Osteoblast (primary cell): ENCODE results near the gene MINDY3. TPM values are rescaled to one million over a fixed set of nuclear protein-coding genes. Genes with fewer than 3 reads are reported as not detected.

Source experiments
- DNase-seq: peaks from one replicate; pipeline ENCODE4 v3.0.0; 2011; ENCODE audit warnings: low spot score, mixed read lengths; ENCODE audit not compliant: insufficient read length; ENCODE audit errors: missing footprints
- H2AFZ ChIP-seq: 2 replicates; pipeline ENCODE4 v1.6.0; 2011; ENCODE audit warnings: mild to moderate bottlenecking, low read length
- H3K27ac ChIP-seq: 2 replicates; pipeline ENCODE4 v1.5.1; 2011; ENCODE audit warnings: mild to moderate bottlenecking, low read depth, low read length, moderate library complexity
- H3K27me3 ChIP-seq: 2 replicates; pipeline ENCODE4 v1.6.0; 2012; ENCODE audit warnings: mild to moderate bottlenecking, control low read depth, inconsistent platforms, low read length, moderate library complexity; ENCODE audit not compliant: insufficient read depth
- H3K36me3 ChIP-seq: 2 replicates; pipeline ENCODE4 v1.5.1; 2011; ENCODE audit warnings: mild to moderate bottlenecking, low read length, control low read depth, moderate library complexity; ENCODE audit not compliant: insufficient read depth
- H3K4me1 ChIP-seq: 2 replicates; pipeline ENCODE4 v1.5.1; 2011; ENCODE audit warnings: mild to moderate bottlenecking, low read length, control low read depth, moderate library complexity; ENCODE audit not compliant: insufficient read depth
- H3K4me2 ChIP-seq: 2 replicates; pipeline ENCODE4 v1.6.0; 2011; ENCODE audit warnings: mild to moderate bottlenecking, low read length; ENCODE audit not compliant: insufficient read depth
- H3K4me3 ChIP-seq: fragments of 200-600 bp; sonication (generic); 3 replicates; pipeline ENCODE4 v1.5.1; 2012; ENCODE audit warnings: mild to moderate bottlenecking, low read length, inconsistent platforms; ENCODE audit not compliant: insufficient read depth
- H3K79me2 ChIP-seq: 2 replicates; pipeline ENCODE4 v1.6.0; 2012; ENCODE audit warnings: mild to moderate bottlenecking, low read length, control low read depth, inconsistent platforms; ENCODE audit not compliant: insufficient read depth
- H3K9me3 ChIP-seq: 2 replicates; pipeline ENCODE4 v1.5.1; 2011; ENCODE audit warnings: low read depth, low read length, control low read depth
- H4K20me1 ChIP-seq: 2 replicates; pipeline ENCODE4 v1.6.0; 2012; ENCODE audit warnings: mild to moderate bottlenecking, low read length, control low read depth; ENCODE audit not compliant: insufficient read depth
- CTCF ChIP-seq: IDR thresholded peaks from 2 replicates; pipeline ENCODE4 v1.5.1; 2011; ENCODE audit warnings: mild to moderate bottlenecking, low read depth, low read length, moderate library complexity; ENCODE audit errors: extremely low read depth
- total RNA-seq: library from RNA; depleted of rRNA; stranded (reverse); fragments of >200 nt; gene quantifications from 2 replicates; pipeline ENCODE4 v1.2.3, GENCODE V29; 2012

MINDY3 gene
- total RNA-seq, 1 donor, result 36.6 TPM

GRCh38 chr10:15794569-15794968 lies 65.7 kb downstream of the MINDY3 start:
- Histone ChIP-seq H3K4me2 (no peak overlapping the region), H3K27ac (no peak overlapping the region), H3K27me3 (no peaks in the 10 kb centered on the region), H2AFZ (no peak overlapping the region), H3K4me3 (no peak overlapping the region), H3K79me2 (no peaks in the 10 kb centered on the region), H4K20me1 (no peaks in the 10 kb centered on the region), H3K36me3 (peaks cover 2% of the 10 kb centered on the region), H3K9me3 (no peaks in the 10 kb centered on the region), H3K4me1 (peaks cover 22% of the 10 kb centered on the region)
- TF ChIP-seq CTCF, result no peak
- DNase-seq, result no peak

GRCh38 chr10:15793664-15794063 lies 66.6 kb downstream of the MINDY3 start:
- Histone ChIP-seq H3K27ac (no peak overlapping the region), H2AFZ (no peak overlapping the region), H3K4me1 (peaks cover 25% of the 10 kb centered on the region), H4K20me1 (no peaks in the 10 kb centered on the region), H3K36me3 (peaks cover 2% of the 10 kb centered on the region), H3K4me2 (no peak overlapping the region), H3K79me2 (no peaks in the 10 kb centered on the region), H3K9me3 (no peaks in the 10 kb centered on the region), H3K4me3 (no peak overlapping the region), H3K27me3 (no peaks in the 10 kb centered on the region)
- DNase-seq, result no peak
- TF ChIP-seq CTCF, result no peak

- H3K4me3 ChIP-seq, result no peak overlapping the region
- H3K36me3 ChIP-seq, result peaks cover 2% of the 10 kb centered on the region
- no peak overlapping the region for H3K4me2 ChIP-seq
- H3K9me3 ChIP-seq, result no peaks in the 10 kb centered on the region
- H3K27ac ChIP-seq, result no peak overlapping the region
- no peak for DNase-seq
- no peaks in the 10 kb centered on the region for H3K79me2 ChIP-seq
- no peaks in the 10 kb centered on the region for H4K20me1 ChIP-seq
- no peaks in the 10 kb centered on the region for H3K27me3 ChIP-seq
- no peak overlapping the region for H2AFZ ChIP-seq
- H3K4me1 ChIP-seq, result peaks cover 25% of the 10 kb centered on the region
- TF ChIP-seq CTCF, result no peak
Measured at GRCh38 chr10:15792777-15793176, 67.5 kb downstream of the MINDY3 start.

GRCh38 chr10:15791816-15792524 lies 68.3 kb downstream of the MINDY3 start:
- no peaks in the 10 kb centered on the region for H3K9me3 ChIP-seq
- TF ChIP-seq CTCF, result no peak
- H3K79me2 ChIP-seq, result no peaks in the 10 kb centered on the region
- H3K4me1 ChIP-seq, result peaks cover 25% of the 10 kb centered on the region
- H3K4me2 ChIP-seq, result no peak overlapping the region
- DNase-seq, result no peak
- no peak overlapping the region for H2AFZ ChIP-seq
- H4K20me1 ChIP-seq, result no peaks in the 10 kb centered on the region
- no peaks in the 10 kb centered on the region for H3K27me3 ChIP-seq
- H3K27ac ChIP-seq, result peak overlapping the region; percentile 9
- H3K36me3 ChIP-seq, result peaks cover 2% of the 10 kb centered on the region
- H3K4me3 ChIP-seq, result no peak overlapping the region
